CD1c-positive myeloid dendritic cell (primary cell): Measurements from ENCODE around the gene SDK2.

Experiments used
- DNase-seq: peaks from one replicate; pipeline ENCODE4 v3.0.0-alpha.2; 2016; ENCODE audit errors: extremely low spot score

Gene SDK2

GRCh38 chr17:73554498-73554897 is 89.7 kb downstream of the SDK2 start:
- no peak for DNase-seq

- DNase-seq, result no peak
Observed at GRCh38 chr17:73553311-73553710, 90.9 kb downstream of the SDK2 start.

- no peak for DNase-seq
Observed at GRCh38 chr17:73552300-73553048, 91.8 kb downstream of the SDK2 start.

GRCh38 chr17:73551759-73552158 is 92.5 kb downstream of the SDK2 start:
- DNase-seq, result no peak

- no peak for DNase-seq
Observed at GRCh38 chr17:73551144-73551543, 93.1 kb downstream of the SDK2 start.

- no peak for DNase-seq
Observed at GRCh38 chr17:73550556-73550955, 93.7 kb downstream of the SDK2 start.

- DNase-seq, result no peak
Observed at GRCh38 chr17:73549841-73550430, 94.3 kb downstream of the SDK2 start.

- no peak for DNase-seq
Observed at GRCh38 chr17:73548620-73549311, 95.5 kb downstream of the SDK2 start.

- no peak for DNase-seq
Observed at GRCh38 chr17:73547790-73548189, 96.5 kb downstream of the SDK2 start.

- DNase-seq, result peak; percentile 80
Observed at GRCh38 chr17:73546770-73547536, 97.3 kb downstream of the SDK2 start.

- no peak for DNase-seq
Observed at GRCh38 chr17:73546114-73546513, 98.1 kb downstream of the SDK2 start.

- DNase-seq, result no peak
Observed at GRCh38 chr17:73545109-73546032, 98.9 kb downstream of the SDK2 start.

- no peak for DNase-seq
Observed at GRCh38 chr17:73544333-73544732, 99.9 kb downstream of the SDK2 start.

- DNase-seq, result no peak
Observed at GRCh38 chr17:73542323-73542722, 101.9 kb downstream of the SDK2 start.

GRCh38 chr17:73541561-73541981 is 102.7 kb downstream of the SDK2 start:
- no peak for DNase-seq

GRCh38 chr17:73541111-73541510 is 103.1 kb downstream of the SDK2 start:
- no peak for DNase-seq

GRCh38 chr17:73539166-73539565 is 105.1 kb downstream of the SDK2 start:
- DNase-seq, result no peak

GRCh38 chr17:73538445-73538844 is 105.8 kb downstream of the SDK2 start:
- DNase-seq, result no peak

GRCh38 chr17:73536700-73537605 is 107.3 kb downstream of the SDK2 start:
- no peak for DNase-seq

- DNase-seq, result no peak
Observed at GRCh38 chr17:73535746-73536145, 108.5 kb downstream of the SDK2 start.
